Memory B cell (primary cell): Measurements from ENCODE around the gene SHBG.

Source experiments
- ATAC-seq: fragments of 150-1000 bp; cut with Tn5 transposase; 2 replicates; pipeline ENCODE4 v1.10.0; 2021; ENCODE audit warnings: low read depth, mild to moderate bottlenecking, moderate library complexity
- DNase-seq, 2 donors: peaks; one replicate each; pipeline ENCODE4 v3.0.0; 2022; ENCODE audit warnings: low spot score in 2 of 2
- H3K27ac Mint-ChIP-seq: one replicate; pipeline ENCODE4 v1.8.0; 2022; ENCODE audit warnings: mild to moderate bottlenecking, moderate library complexity, mixed read lengths
- H3K27me3 Mint-ChIP-seq: one replicate; pipeline ENCODE4 v1.8.0; 2022; ENCODE audit warnings: mixed read lengths
- H3K36me3 Mint-ChIP-seq: one replicate; pipeline ENCODE4 v1.8.0; 2022; ENCODE audit warnings: mild to moderate bottlenecking, mixed read lengths
- H3K4me1 Mint-ChIP-seq: one replicate; pipeline ENCODE4 v1.8.0; 2022; ENCODE audit warnings: mixed read lengths
- H3K4me3 Mint-ChIP-seq: one replicate; pipeline ENCODE4 v1.8.0; 2022; ENCODE audit warnings: mild to moderate bottlenecking, moderate library complexity, mixed read lengths
- H3K9me3 Mint-ChIP-seq: one replicate; pipeline ENCODE4 v1.8.0; 2022; ENCODE audit warnings: mixed read lengths

The SHBG gene

DNA sequence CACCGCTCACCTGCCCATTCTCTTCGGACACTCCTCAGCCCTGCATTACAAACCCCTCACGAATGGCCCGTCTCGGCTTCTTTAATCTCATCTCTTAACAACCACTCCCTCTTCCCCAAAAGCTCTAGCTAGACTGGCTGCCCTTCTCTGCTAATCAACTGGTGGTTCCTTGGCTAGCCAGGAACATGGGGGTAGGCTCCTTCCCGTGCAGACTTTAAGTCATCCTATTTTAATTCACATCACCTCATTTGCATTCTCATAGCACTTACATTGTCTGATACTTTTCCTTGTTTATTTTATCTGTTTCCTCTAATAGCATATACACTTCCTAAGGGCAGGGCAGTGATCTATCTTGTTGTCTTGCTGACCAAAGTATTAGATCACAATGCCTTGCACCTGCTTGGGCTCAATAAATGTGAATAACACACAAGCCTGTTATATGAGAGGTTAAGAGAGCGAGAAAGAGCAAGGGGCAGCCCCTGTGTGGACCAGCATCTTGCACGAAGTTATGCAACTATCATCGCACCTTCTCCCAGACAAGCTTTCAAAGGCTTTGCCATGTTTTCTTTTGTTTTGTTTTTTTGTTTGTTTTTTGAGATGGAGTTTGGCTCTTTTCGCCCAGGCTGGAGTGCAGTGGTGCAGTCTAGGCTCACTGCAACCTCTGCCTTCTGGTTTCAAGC, 47.6 kb downstream of the SHBG start:
- Mint-ChIP-seq H3K4me3 (no peak overlapping the region), H3K36me3 (peaks cover 34% of the 10 kb centered on the region), H3K27ac (no peak overlapping the region), H3K27me3 (no peaks in the 10 kb centered on the region), H3K9me3 (peaks cover 3% of the 10 kb centered on the region), H3K4me1 (peaks cover 8% of the 10 kb centered on the region)
- ATAC-seq (no peak), DNase-seq (no peak)
